GM12891 (cell line): Measurements from ENCODE around the gene MYORG.

Experiments
- DNase-seq: peaks from one replicate; pipeline ENCODE4 v3.0.0; 2011; ENCODE audit warnings: low spot score; ENCODE audit not compliant: insufficient read length
- FAIRE-seq: peaks from 2 replicates; lab custom pipeline; 2011; peaks lifted over from hg19 to GRCh38; lab: Jason Lieb, UNC
- PAX5 ChIP-seq: IDR thresholded peaks from 2 replicates; pipeline ENCODE4 v1.6.1; 2011; ENCODE audit warnings: low read length, moderate library complexity, mild to moderate bottlenecking; ENCODE audit not compliant: insufficient read depth, severe bottlenecking
- POLR2A ChIP-seq: IDR thresholded peaks from 2 replicates; pipeline ENCODE4 v1.6.1; 2011; ENCODE audit warnings: low read depth, low read length, control low read depth
- POLR2AphosphoS5 ChIP-seq: IDR thresholded peaks from 2 replicates; pipeline ENCODE4 v1.6.1; 2011; ENCODE audit warnings: low read depth, low read length, control low read depth
- POU2F2 ChIP-seq: IDR thresholded peaks from 2 replicates; pipeline ENCODE4 v1.6.1; 2011; ENCODE audit warnings: low read depth, mild to moderate bottlenecking, control low read depth, low read length, moderate library complexity
- SPI1 ChIP-seq: IDR thresholded peaks from 2 replicates; pipeline ENCODE4 v1.6.1; 2011; ENCODE audit warnings: low read depth, low read length, control low read depth
- TAF1 ChIP-seq: IDR thresholded peaks from 2 replicates; pipeline ENCODE4 v1.6.1; 2011; ENCODE audit warnings: low read depth, low read length, control low read depth

The MYORG gene

DNA sequence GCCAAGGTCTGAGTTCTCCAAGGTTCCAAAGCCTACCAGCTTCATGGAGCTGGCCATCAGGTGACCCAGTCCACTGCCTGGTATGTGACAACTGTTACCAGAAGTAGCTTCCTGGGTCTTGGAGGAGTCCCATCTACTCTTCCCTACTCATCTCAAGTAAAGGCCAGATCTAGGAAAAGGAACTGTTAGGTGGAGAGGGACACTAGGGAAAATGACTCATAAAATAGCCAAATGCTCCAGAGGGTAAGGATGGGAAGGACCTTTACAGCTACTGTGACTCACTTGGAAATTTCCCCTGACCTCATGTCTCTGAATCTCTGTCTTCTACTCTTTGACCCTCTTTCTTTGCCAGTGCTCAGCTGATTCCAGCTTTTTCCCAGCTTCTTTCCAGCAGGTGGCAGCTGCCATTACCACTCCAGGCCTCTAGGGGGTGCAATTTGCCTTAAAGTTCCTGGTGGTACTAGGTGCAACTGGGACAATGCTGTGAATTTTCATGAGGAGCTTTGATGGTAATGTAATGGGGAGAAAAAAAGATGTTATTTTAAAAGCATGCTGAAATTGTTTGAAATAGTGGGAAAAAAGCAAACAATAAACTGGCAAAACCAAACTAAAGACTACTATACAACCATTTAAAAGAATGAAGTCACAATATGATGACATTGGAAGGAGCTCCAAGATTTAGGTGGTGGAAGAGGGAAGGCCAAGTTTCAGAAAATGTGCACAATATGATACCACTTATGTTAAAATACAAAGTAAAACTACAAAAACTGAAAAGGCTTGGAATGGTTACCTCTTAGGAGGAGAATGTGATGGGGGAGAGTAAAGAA lies 27.1 kb upstream of the MYORG start:
- FAIRE-seq: peak; percentile 72

DNA sequence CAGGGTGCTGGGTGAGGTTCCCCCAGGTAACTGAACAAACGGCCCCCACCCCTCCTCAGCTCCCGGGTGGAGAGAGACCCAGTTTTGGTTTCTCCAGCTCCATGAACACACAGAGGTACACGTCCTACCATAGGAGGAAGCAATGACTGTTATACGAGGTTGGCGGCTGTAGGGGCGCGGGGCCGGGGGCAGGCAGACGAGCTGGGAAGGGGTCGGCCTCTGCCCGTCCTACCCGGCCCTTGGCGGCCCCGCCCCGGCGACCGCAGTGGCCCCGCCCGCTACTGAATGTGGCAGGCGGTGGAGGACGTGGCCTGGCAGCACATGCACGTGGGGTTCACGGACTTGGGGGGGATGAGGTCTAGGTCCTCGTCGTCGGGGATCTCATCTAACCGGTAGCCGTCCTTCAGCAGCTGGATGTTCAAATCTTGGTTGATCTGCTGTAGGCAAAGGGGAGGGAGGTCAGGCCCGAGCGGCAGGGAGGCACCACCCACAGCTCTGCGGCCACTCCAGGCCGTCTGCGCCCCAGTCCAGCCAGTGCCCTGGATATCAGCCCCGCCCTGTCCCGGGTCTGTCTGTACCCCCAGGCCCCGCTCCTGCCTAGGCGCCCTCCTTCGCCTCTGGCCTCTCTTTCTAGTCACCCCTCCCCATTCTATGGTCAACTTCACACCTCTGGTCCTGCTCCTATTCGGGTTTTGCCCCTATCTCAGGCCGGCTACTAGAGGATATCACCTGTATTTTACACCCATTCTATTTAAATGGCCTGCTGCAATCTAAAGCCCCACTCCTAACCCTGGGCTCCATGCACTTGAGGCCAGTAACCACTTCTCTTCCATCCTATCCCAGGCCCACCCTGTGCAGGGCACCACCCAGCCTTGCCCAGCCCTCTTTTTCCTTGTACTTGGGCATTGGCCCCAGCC lies 24.2 kb upstream of the MYORG start:
- TF ChIP-seq POLR2A: no peak
- TF ChIP-seq PAX5: no peak
- TF ChIP-seq POU2F2: no peak
- no peak for TF ChIP-seq TAF1
- TF ChIP-seq SPI1: no peak
- TF ChIP-seq POLR2AphosphoS5: no peak
- DNase-seq (no peak), FAIRE-seq (no peak)

More for the DNA sequence above, 27.1 kb upstream of the MYORG start:
- no peak for DNase-seq
- TF ChIP-seq SPI1 (no peak), TAF1 (no peak), POU2F2 (no peak), PAX5 (no peak), POLR2AphosphoS5 (no peak)

DNA sequence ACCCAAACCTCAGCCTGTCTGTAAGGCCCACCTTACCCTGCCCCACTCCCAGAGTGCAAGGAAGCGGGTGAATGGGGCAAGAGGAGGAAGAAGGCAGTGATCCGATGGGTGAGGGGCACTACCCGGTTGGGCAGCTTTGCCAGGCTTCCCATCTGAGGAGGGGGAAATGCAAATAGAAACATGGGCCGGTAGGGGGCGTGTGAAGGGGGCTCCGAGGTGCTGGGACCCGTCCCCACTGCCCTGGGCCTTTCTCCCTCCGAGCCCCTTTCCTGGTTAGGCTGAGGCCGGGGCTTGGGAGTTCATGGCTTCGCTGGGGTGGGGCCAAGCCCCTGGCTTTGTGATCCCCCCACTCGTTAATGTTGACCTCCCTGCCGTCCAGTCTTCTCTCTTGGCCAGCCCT lies 23.6 kb upstream of the MYORG start:
- DNase-seq (no peak), FAIRE-seq (no peak)
- TF ChIP-seq PAX5 (no peak), SPI1 (no peak), POU2F2 (no peak)

DNA sequence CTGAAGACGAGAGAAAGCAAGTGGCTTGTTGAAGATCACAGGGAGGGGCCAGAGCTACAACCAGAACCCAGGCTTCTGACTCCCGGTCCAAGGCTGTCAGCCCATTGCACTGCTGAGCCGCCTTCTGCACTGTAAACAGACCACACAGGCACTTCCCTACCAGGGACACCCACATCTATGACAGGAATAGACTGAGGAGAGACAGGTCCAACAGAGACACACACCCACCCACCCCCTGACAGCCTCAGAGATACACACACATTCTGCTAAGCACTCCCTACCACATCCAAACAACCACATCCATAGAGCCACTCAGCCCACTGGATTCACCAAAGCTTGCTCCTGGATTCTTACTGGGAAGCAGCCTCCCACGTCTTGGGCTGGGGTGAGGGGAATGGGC lies 23.0 kb upstream of the MYORG start:
- DNase-seq (no peak), FAIRE-seq (no peak)
- TF ChIP-seq TAF1: no peak
- TF ChIP-seq POLR2AphosphoS5: no peak
- TF ChIP-seq PAX5: no peak
- TF ChIP-seq POLR2A: no peak
- TF ChIP-seq POU2F2: no peak
- TF ChIP-seq SPI1: no peak

DNA sequence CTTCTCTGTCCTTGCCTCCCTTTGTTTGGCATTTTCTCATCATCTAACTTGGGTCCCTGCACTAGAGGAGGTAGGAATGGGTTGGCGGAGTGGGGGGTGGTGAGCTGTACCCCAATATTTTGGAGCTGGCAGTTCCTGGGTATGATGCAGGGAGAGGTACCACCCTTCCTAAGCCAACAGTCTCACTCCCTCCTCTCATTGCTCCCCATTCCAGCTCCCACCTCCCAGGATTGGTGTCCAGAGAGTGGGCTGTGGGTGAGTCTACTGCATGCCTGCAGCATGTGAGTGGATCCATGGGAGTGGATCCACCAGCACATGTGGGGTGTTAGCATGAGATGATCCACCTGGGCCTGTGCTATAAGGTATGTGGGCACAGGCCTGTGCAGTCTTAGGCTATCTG lies 22.2 kb upstream of the MYORG start:
- no peak for TF ChIP-seq POLR2AphosphoS5
- TF ChIP-seq POLR2A: no peak
- TF ChIP-seq SPI1: no peak
- TF ChIP-seq POU2F2: no peak
- no peak for TF ChIP-seq PAX5
- TF ChIP-seq TAF1: no peak
- no peak for DNase-seq
- FAIRE-seq: no peak

DNA sequence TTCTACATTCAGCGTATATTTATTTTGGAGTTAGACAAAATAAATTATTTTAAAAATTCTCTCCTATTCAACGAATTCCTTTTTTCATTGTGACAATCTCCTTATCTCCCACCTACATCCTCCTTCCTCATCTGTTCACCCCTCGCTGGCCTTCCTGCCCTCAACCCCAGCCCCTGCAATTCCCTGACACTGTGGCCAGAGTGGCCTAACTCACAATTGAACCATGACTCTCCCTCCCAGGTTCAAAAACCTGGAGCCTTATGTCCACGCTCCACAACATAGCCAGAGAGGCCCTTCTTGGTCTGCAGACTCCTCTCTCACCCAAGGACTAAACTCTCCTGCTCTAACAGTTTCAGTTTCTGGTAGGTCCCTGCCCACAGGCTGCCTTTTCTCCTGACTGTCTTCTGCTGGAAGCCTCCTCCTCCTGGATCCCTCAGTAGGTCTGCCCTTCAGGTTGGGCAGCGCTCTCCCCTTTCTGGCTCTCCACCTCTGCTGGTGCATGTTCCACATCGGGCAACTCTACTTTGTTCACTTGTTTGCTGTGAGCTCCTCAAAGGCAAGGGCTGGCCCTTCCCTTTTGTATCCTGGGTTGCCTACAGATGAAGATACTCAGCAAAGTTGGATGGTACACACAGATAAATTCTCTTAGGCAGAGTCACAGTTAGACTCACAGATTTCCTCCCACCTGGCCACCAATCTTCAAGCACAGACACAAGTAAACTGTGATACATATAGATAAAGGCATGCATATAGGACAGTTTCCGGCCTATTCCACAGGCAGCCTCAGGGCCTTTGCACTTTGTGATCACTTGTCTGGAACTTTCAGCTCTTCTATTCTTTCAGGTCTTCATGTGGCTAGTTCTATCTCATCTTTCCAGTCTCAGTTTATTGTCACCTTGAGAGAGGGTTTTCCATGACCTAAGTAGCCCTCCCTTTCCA lies 19.8 kb upstream of the MYORG start:
- no peak for FAIRE-seq
- no peak for DNase-seq
- no peak for TF ChIP-seq POLR2A
- no peak for TF ChIP-seq TAF1
- no peak for TF ChIP-seq POU2F2
- TF ChIP-seq POLR2AphosphoS5: no peak
- TF ChIP-seq SPI1: no peak
- no peak for TF ChIP-seq PAX5

DNA sequence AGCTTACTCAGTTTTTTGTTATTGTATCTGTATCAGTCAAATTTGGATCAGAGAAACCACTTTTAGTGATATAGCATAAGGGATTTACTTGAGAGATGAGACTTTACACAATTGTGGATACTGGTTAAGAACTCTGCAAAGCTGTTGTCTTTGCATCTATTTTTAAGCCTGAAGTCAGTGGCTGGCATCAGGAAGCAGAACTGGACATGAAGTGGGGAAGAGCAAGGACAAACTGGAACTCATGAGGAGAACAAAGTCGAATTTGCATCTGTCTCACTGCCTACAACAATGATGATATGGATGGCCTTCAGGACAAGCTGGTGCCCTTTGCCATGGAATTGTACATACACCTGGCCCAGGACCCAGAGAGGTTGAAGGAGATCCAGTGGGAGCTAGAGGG lies 15.8 kb upstream of the MYORG start:
- FAIRE-seq (no peak), DNase-seq (no peak)
- no peak for TF ChIP-seq POLR2AphosphoS5

DNA sequence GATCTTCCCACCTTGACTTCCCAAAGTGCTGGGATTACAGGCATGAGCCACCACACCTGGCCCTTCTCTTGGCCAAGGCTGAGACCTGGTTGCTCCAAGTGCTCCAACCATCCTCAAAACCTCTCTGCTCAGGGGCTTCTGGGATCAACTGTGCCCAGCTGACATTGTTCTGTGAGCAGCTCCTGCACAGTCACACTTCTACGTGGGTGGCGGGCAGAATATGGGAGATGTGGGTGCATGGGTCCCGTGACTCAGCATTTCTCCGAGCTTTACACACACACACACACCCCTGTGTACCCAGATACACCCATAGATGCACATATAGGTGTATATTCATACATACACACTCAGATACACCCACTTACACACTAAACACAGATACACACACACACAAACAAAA lies 10.5 kb upstream of the MYORG start:
- TF ChIP-seq PAX5 (no peak), POLR2A (no peak), POLR2AphosphoS5 (no peak), POU2F2 (no peak), TAF1 (no peak), SPI1 (no peak)
- FAIRE-seq (no peak), DNase-seq (no peak)

DNA sequence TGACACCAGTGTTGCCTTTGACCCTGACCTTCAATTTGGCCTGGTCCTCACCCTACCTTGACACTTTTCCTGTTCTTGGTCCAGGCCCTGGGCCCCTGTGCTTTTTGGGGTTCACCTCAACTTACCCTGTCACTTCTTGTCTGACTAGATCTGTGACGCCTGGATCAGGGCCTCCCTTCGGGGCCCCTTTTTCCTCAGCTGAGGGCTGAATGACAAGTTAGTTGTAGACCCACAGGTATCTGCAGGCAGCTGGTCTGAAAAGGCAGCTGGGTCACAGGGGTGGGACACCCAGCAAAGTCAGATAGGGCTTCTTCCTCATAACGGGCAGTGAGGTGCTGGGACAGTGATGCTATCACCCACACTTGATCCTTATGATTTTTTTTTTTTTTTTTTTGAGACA lies 10.0 kb upstream of the MYORG start:
- no peak for TF ChIP-seq POU2F2
- no peak for TF ChIP-seq POLR2AphosphoS5
- TF ChIP-seq POLR2A: no peak
- no peak for TF ChIP-seq PAX5
- TF ChIP-seq TAF1: no peak
- no peak for TF ChIP-seq SPI1
- DNase-seq: no peak
- no peak for FAIRE-seq
